CD8-positive, alpha-beta memory T cell (primary cell): ENCODE measurements around the gene DMGDH. TPM values are rescaled to one million over a fixed set of nuclear protein-coding genes. Genes with fewer than 3 reads are reported as not detected.

ENCODE experiments used
- CTCF ChIA-PET: fragments of 350-600 bp; sonication (Branson Sonifier 250); formaldehyde crosslinking; loops from one replicate; lab custom pipeline; 2021; ENCODE audit warnings: antibody characterized with exemption; lab: Charles Lee
- POLR2A ChIA-PET: fragments of 350-600 bp; sonication (Branson Sonifier 250); formaldehyde crosslinking; loops from one replicate; lab custom pipeline; 2021; ENCODE audit warnings: antibody characterized with exemption; lab: Charles Lee
- DNase-seq, 5 donors: peaks; one replicate each; pipeline versions ENCODE4 v3.0.0 to v3.0.0-alpha.2; 2020 to 2022; ENCODE audit warnings: mixed read lengths in 1 of 5
- H3K27ac ChIP-seq: one replicate; pipeline ENCODE4 v1.7.0; 2013; ENCODE audit warnings: low read depth, mild to moderate bottlenecking, low read length, moderate library complexity
- H3K27me3 ChIP-seq: 2 replicates; pipeline ENCODE4 v1.7.0; 2013; ENCODE audit warnings: low read length, mild to moderate bottlenecking; ENCODE audit not compliant: insufficient read depth, poor library complexity, severe bottlenecking
- H3K36me3 ChIP-seq: 2 replicates; pipeline ENCODE4 v1.7.0; 2013; ENCODE audit warnings: mild to moderate bottlenecking, low read length, moderate library complexity; ENCODE audit not compliant: insufficient read depth
- H3K4me1 ChIP-seq: 2 replicates; pipeline ENCODE4 v1.7.0; 2013; ENCODE audit warnings: mild to moderate bottlenecking, low read length, moderate library complexity; ENCODE audit not compliant: insufficient read depth
- H3K4me3 ChIP-seq: 2 replicates; pipeline ENCODE4 v1.7.0; 2013; ENCODE audit warnings: mild to moderate bottlenecking, low read length
- H3K9me3 ChIP-seq: 2 replicates; pipeline ENCODE4 v1.7.0; 2013; ENCODE audit warnings: mild to moderate bottlenecking, low read length
- H3K27ac Mint-ChIP-seq, 8 donors: one replicate each; pipeline ENCODE4 v1.8.0; 2020 to 2021; ENCODE audit warnings: mixed read lengths in 8 of 8, mild to moderate bottlenecking in 6 of 8, inconsistent platforms in 3 of 8, moderate library complexity in 3 of 8
- H3K27me3 Mint-ChIP-seq, 2 donors: one replicate each; pipeline ENCODE4 v1.8.0; 2020 to 2021; ENCODE audit warnings: mixed read lengths in 2 of 2, mild to moderate bottlenecking in 1 of 2, moderate library complexity in 1 of 2
- H3K36me3 Mint-ChIP-seq, 3 donors: one replicate each; pipeline ENCODE4 v1.8.0; 2020 to 2021; ENCODE audit warnings: mixed read lengths in 3 of 3, inconsistent platforms in 1 of 3, mild to moderate bottlenecking in 1 of 3
- H3K4me1 Mint-ChIP-seq, 3 donors: one replicate each; pipeline ENCODE4 v1.8.0; 2020 to 2021; ENCODE audit warnings: mixed read lengths in 3 of 3, inconsistent platforms in 1 of 3, mild to moderate bottlenecking in 1 of 3
- H3K4me3 Mint-ChIP-seq, 7 donors: one replicate each; pipeline ENCODE4 v1.8.0; 2020 to 2021; ENCODE audit warnings: mixed read lengths in 7 of 7, mild to moderate bottlenecking in 6 of 7, moderate library complexity in 4 of 7, inconsistent platforms in 2 of 7
- H3K9me3 Mint-ChIP-seq, 5 donors: one replicate each; pipeline ENCODE4 v1.8.0; 2020 to 2022; ENCODE audit warnings: mixed read lengths in 5 of 5, mild to moderate bottlenecking in 3 of 5, moderate library complexity in 2 of 5, inconsistent platforms in 1 of 5
- polyA plus RNA-seq: library from polyadenylated mRNA; unstranded; fragments of 300-500 nt; fragmentation: Illumina TruSeq; gene quantifications from one replicate; pipeline ENCODE4 v1.2.3, GENCODE V29; 2021
- total RNA-seq, 2 experiments: library from RNA; stranded (reverse); gene quantifications; one replicate each; pipeline ENCODE4 v1.2.3, GENCODE V29; 2021

Gene DMGDH
- total RNA-seq (not detected), polyA plus RNA-seq (not detected)

DNA sequence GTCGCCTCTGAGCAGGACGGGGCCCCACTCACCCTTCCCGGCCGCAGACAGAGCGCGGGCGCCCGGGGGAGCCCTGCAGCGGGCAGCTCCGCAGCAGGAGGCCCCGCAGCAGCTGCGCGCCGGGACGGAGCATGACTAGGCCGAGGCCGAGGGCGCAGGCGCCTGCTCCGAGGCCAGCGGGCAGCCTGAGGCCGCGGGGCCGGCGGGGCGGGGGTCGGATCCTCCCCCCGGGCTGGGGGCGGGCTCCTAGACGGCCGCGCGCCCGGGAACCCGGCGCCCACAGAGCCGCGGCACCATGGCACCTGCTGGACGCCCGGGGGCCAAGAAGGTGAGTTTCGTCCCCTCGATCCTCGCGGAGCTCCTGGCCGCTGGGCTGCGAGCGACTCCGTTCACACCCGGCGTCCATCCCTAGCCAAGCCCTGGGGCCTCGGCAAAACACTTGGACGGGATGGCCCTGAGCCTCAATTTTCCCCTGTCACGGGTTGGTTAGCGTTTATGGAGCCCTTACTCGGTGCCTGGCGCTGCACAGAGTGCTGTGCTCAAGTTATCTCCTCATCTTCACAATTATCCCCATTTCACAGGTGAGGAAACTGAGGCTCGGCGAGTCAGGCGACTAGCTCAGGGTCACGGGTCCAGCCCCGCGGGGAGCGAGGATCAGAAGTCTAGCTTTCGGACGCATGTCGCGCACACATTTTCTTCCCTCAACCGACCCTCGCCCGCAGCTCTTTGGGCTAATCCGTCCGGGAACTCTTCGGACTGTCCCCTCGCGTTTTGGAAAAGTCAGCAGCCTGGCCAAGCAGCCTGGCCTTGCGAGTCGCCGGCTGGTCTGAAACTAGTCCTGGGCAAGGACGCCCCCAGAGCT, at the start of gene DMGDH, which contains the start of gene BHMT2:
Gene DMGDH, minus strand, starts transcription at position 187 of the 862 bp plus-strand sequence. Its CDS starts 54 bp downstream, at position 133.
Gene BHMT2, plus strand, starts transcription at position 280 of the 862 bp plus-strand sequence. Its CDS starts 16 bp downstream, at position 296.
- Mint-ChIP-seq H3K9me3 (no peaks in the 10 kb centered on the region), H3K4me1 (no peaks in the 10 kb centered on the region), H3K27ac (no peak within 1 kb of the TSS), H3K36me3 (no peaks in the 10 kb centered on the region), H3K4me3 (no peak within 1 kb of the TSS), H3K27me3 (peaks cover 26 to 56% of the 10 kb centered on the region in 2 donors)
- DNase-seq, result no peak
- ChIA-PET POLR2A (no interaction called here), CTCF (interaction anchor here (0.9 kb wide), 1 partner anchor 10 kb away, joined by 3 read pairs; no protein-coding TSS in a partner anchor)
- H3K4me3 ChIP-seq, result no peak within 1 kb of the TSS
- H3K36me3 ChIP-seq, result no peaks in the 10 kb centered on the region
- no peaks in the 10 kb centered on the region for H3K4me1 ChIP-seq
- H3K27ac ChIP-seq, result no peak within 1 kb of the TSS
- H3K9me3 ChIP-seq, result no peaks in the 10 kb centered on the region
- peaks cover 11% of the 10 kb centered on the region for H3K27me3 ChIP-seq

DNA sequence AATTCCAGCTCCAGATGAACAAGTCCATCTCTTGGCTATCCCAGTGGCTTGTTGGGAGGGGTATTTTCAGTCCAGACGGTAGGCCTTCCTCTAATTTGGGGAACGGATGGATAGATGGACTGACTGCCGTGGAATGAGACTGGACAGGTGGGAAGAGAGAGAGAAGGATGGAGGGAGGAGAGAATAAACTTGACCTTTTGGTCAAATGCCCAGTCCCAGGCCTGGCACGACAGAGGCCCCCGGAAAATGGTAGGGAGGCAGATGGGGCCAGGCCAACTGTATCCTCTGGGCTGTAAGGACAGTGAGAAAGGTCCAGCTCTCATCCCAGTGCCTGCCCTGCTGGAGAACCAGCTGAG, 43.2 kb upstream of the DMGDH start:
- H3K27me3 Mint-ChIP-seq, result peaks cover 30 to 57% of the 10 kb centered on the region in 2 donors

GRCh38 chr5:79111960-79112702, 42.7 kb upstream of the DMGDH start:
- Mint-ChIP-seq H3K27ac (no peak overlapping the region), H3K9me3 (no peaks in the 10 kb centered on the region), H3K36me3 (no peaks in the 10 kb centered on the region), H3K4me1 (peaks cover 0 to 3% (median 0%) of the 10 kb centered on the region in 3 donors), H3K27me3 (peaks cover 33 to 57% of the 10 kb centered on the region in 2 donors), H3K4me3 (no peak overlapping the region)
- H3K36me3 ChIP-seq, result no peaks in the 10 kb centered on the region
- no peaks in the 10 kb centered on the region for H3K4me1 ChIP-seq
- ChIA-PET POLR2A (no interaction called here), CTCF (no interaction called here)
- no peaks in the 10 kb centered on the region for H3K9me3 ChIP-seq
- H3K27me3 ChIP-seq, result peaks cover 5% of the 10 kb centered on the region
- no peak overlapping the region for H3K27ac ChIP-seq
- DNase-seq, result no peak
- no peak overlapping the region for H3K4me3 ChIP-seq

More for the DNA sequence above, 43.2 kb upstream of the DMGDH start:
- Mint-ChIP-seq H3K9me3 (no peaks in the 10 kb centered on the region), H3K4me3 (no peak overlapping the region), H3K36me3 (no peaks in the 10 kb centered on the region), H3K27ac (no peak overlapping the region), H3K4me1 (peaks cover 0 to 3% (median 0%) of the 10 kb centered on the region in 3 donors)
- H3K36me3 ChIP-seq, result no peaks in the 10 kb centered on the region
- no peaks in the 10 kb centered on the region for H3K9me3 ChIP-seq
- CTCF ChIA-PET, result no interaction called here
- POLR2A ChIA-PET, result no interaction called here
- H3K27me3 ChIP-seq, result peaks cover 5% of the 10 kb centered on the region
- H3K4me3 ChIP-seq, result no peak overlapping the region
- no peak overlapping the region for H3K27ac ChIP-seq
- no peak for DNase-seq
- H3K4me1 ChIP-seq, result no peaks in the 10 kb centered on the region

DNA sequence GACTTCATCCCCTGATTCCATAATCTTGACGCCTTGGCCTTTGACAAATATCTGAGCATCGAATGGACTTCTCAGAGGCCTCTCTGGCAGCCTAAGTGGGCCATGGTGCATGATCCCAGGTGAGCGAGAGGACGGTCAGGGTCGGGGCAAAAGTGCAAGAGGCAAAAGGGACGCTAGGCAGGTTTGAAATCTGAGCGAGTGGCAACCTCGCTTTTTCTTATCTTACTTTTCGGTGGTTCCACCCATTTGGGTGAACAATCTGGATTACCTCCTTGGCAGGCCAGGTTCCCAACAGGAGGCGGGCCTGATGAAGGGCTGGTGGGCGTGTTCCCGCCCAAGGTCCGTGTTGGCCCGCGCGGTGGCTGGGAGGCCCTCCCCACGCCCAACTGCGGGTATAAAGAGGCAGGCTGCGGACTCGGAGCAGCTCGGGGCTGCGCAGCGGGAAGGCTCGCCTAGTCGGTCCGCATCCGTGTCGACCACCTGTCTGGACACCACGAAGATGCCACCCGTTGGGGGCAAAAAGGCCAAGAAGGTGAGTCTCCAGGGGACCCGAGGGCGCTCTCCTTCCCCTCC, 42.0 kb upstream of the DMGDH start, which contains the start of gene BHMT:
Gene BHMT, plus strand, starts transcription at position 423 of the 573 bp plus-strand sequence. Its CDS starts 77 bp downstream, at position 500.
- peaks cover 0 to 3% (median 0%) of the 10 kb centered on the region in 3 donors for H3K4me1 Mint-ChIP-seq
- DNase-seq, result no peak
- no peaks in the 10 kb centered on the region for H3K4me1 ChIP-seq
- POLR2A ChIA-PET, result no interaction called here
- peaks cover 37 to 64% of the 10 kb centered on the region in 2 donors for H3K27me3 Mint-ChIP-seq
- no peaks in the 10 kb centered on the region for H3K9me3 ChIP-seq
- CTCF ChIA-PET, result no interaction called here
- no peak within 1 kb of the TSS for H3K27ac Mint-ChIP-seq
- no peak within 1 kb of the TSS for H3K27ac ChIP-seq
- H3K4me3 ChIP-seq, result no peak within 1 kb of the TSS
- H3K36me3 ChIP-seq, result no peaks in the 10 kb centered on the region
- no peak within 1 kb of the TSS for H3K4me3 Mint-ChIP-seq
- peaks cover 5% of the 10 kb centered on the region for H3K27me3 ChIP-seq
- no peaks in the 10 kb centered on the region for H3K36me3 Mint-ChIP-seq
- H3K9me3 Mint-ChIP-seq, result no peaks in the 10 kb centered on the region

DNA sequence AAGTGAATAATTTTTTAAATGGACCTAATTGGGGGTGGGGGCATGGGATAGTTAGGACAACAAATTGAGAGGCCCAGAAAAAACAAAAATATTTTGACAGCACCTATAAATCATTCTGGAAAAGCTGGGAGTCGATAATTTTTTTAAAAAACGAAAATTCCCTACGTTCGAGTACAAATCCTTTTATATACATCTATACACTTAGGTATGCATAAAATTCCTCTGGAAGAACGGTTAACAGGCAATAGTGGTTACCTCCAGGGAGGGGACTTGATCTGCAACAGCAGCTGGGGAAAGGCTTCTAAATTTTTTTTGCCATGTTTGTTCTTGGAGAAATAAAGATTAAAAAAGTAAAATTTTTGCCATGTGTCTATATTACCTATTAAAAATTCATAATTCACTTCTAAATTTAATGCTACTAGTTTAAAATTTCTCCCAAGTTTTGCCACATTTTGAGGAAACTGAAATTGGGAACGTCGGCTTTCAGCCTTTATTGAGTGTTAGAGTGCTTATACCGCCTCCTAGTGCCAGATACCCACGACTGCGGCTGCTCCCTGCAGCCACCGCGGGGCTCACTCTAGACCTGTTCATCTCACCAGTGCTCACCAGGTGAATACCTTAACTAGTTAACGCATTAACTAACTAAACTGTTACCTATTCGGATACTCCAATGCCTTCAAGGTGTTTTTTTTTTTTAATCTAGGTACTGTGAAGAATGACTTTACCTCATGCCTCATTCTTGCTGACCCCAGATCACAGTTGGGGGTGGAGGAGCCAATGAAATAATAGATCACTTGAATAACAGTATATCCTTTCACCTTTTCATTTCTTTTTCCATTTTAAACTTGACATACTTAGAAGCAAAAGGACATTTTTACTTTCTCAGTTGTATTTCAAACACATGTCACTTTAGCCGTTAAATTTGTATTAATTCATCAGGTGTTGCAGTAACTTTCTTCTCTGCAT, 40.3 kb upstream of the DMGDH start:
- peaks cover 36 to 70% of the 10 kb centered on the region in 2 donors for H3K27me3 Mint-ChIP-seq
- no peak overlapping the region for H3K4me3 Mint-ChIP-seq
- ChIA-PET POLR2A (no interaction called here), CTCF (interaction anchor here (0.6 to 1.2 kb wide), 2 partner anchors 23 to 85 kb away, joined by 3 read pairs; no protein-coding TSS in a partner anchor)
- H3K36me3 Mint-ChIP-seq, result no peaks in the 10 kb centered on the region
- no peaks in the 10 kb centered on the region for H3K9me3 Mint-ChIP-seq
- Histone ChIP-seq H3K27me3 (peaks cover 9% of the 10 kb centered on the region), H3K36me3 (no peaks in the 10 kb centered on the region), H3K4me1 (no peaks in the 10 kb centered on the region), H3K9me3 (no peaks in the 10 kb centered on the region), H3K27ac (no peak overlapping the region), H3K4me3 (no peak overlapping the region)
- no peak overlapping the region for H3K27ac Mint-ChIP-seq
- H3K4me1 Mint-ChIP-seq, result peaks cover 0 to 3% (median 0%) of the 10 kb centered on the region in 3 donors
- peak in 3 of 5 donors; percentile 8 to 55 (median 12) for DNase-seq

GRCh38 chr5:79108792-79109191, 39.3 kb upstream of the DMGDH start:
- no peak overlapping the region for H3K27ac ChIP-seq
- no peak overlapping the region for H3K4me3 Mint-ChIP-seq
- POLR2A ChIA-PET, result no interaction called here
- no peak overlapping the region for H3K27ac Mint-ChIP-seq
- no peaks in the 10 kb centered on the region for H3K9me3 ChIP-seq
- H3K4me1 Mint-ChIP-seq, result peaks cover 0 to 3% (median 0%) of the 10 kb centered on the region in 3 donors
- no peak overlapping the region for H3K4me3 ChIP-seq
- no peak for DNase-seq
- H3K36me3 ChIP-seq, result no peaks in the 10 kb centered on the region
- H3K9me3 Mint-ChIP-seq, result no peaks in the 10 kb centered on the region
- CTCF ChIA-PET, result interaction anchor here (0.6 to 1.2 kb wide), 3 partner anchors 24 to 84 kb away, joined by 3 read pairs; no protein-coding TSS in a partner anchor
- peaks cover 31 to 72% of the 10 kb centered on the region in 2 donors for H3K27me3 Mint-ChIP-seq
- H3K27me3 ChIP-seq, result peaks cover 10% of the 10 kb centered on the region
- H3K4me1 ChIP-seq, result no peaks in the 10 kb centered on the region
- H3K36me3 Mint-ChIP-seq, result no peaks in the 10 kb centered on the region

DNA sequence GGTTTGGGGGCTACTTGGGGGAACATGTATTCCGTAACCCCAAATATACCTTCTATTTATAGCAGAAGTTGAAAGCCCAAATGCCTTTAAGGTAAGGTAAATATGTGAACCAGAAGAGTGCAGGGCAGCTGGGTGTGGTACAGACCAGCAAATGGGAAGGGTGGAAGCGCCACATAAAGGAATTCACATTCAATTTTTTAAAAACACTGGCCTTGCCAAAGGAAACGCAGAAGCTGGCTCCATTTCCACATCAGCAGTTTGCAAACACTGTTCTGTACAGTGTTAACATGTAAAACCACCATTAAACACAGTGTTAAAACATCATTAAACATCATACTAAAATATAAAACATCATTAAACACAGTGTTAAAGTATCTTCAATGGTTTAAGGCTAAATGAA, 38.6 kb upstream of the DMGDH start:
- Mint-ChIP-seq H3K9me3 (no peaks in the 10 kb centered on the region), H3K4me3 (no peak overlapping the region), H3K27me3 (peaks cover 25 to 67% of the 10 kb centered on the region in 2 donors), H3K36me3 (no peaks in the 10 kb centered on the region), H3K4me1 (peaks cover 0 to 3% (median 0%) of the 10 kb centered on the region in 3 donors), H3K27ac (no peak overlapping the region)
- H3K4me1 ChIP-seq, result no peaks in the 10 kb centered on the region
- ChIA-PET CTCF (interaction anchor here (0.6 kb wide), 1 partner anchor 83 kb away, joined by 3 read pairs; no protein-coding TSS in a partner anchor), POLR2A (no interaction called here)
- no peak overlapping the region for H3K4me3 ChIP-seq
- H3K36me3 ChIP-seq, result no peaks in the 10 kb centered on the region
- no peak overlapping the region for H3K27ac ChIP-seq
- no peak for DNase-seq
- peaks cover 10% of the 10 kb centered on the region for H3K27me3 ChIP-seq
- H3K9me3 ChIP-seq, result no peaks in the 10 kb centered on the region
